Measurements from ENCODE around the gene MINDY4B.

Gene MINDY4B

GRCh38 chr3:150905339-150905738, at the start of gene MINDY4B:
MINDY4B (minus strand) TSS chr3:150905439; CDS start chr3:150905439, 0 bp downstream.
- no peak for DNase-seq

DNA sequence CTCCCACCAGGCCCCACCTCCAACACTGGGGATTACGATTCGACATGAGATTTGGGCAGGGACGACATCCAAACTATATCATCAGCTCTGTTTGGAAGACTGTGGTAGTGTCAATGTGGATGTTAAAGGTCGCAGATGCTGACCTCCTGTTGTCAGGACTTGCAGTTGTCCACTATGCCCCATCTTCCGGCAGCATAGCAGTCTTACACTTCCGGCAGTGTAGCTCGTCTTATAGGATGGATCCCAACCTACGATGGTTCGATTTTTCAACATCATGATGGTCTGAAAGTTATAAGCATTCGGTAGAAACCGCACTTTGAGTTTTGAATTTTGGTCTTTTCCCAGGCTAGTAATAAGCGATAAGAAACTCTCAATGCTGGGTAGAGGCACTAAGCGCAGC, 46.7 kb upstream of the MINDY4B start:
- no peak for DNase-seq

- DNase-seq, result no peak
Measured at GRCh38 chr3:150945226-150946032, 40.2 kb upstream of the MINDY4B start.

- no peak for DNase-seq
Measured at GRCh38 chr3:150942221-150942620, 37.0 kb upstream of the MINDY4B start.

GRCh38 chr3:150936693-150937092, 31.5 kb upstream of the MINDY4B start:
- DNase-seq, result no peak

- DNase-seq, result no peak
Measured at GRCh38 chr3:150933473-150933995, 28.3 kb upstream of the MINDY4B start.

DNA sequence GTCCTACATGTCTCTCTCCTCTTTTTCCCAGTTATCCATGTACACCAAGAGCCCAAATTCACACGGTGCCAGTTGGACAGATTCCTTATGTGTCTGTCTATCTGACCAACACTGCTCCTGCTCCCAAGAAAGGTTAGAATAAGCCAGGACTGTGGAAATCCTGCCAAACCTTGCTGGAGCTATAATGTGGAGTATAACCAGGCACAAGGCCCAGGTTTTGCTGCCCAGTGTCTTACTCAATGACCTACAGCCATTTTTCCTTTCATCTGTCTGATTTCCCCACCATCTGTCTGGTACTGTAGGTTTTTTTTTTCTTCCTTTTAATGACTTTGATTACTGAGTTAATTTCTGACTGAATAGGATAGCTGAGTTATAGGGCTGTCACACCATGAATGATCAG, 26.5 kb upstream of the MINDY4B start:
- no peak for DNase-seq

DNA sequence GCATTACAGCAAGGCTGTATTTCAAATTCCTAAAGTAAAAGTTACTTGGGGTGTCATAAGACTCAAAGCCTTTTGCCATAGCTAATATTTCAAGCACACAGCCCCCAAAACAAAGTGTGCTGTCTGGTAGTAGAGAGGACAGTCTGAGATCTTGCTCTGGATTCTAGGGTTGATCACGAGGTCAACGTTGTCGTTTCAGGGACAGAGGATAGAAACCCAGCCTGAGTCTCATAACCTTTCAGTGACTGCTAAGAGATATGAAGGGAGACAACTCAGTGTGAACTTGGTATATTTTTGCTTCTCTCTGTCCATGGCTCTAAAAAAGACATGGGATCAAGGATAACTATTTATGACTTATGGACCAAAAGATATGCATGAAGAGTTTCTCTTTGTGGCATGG, 25.6 kb upstream of the MINDY4B start:
- no peak for DNase-seq

DNA sequence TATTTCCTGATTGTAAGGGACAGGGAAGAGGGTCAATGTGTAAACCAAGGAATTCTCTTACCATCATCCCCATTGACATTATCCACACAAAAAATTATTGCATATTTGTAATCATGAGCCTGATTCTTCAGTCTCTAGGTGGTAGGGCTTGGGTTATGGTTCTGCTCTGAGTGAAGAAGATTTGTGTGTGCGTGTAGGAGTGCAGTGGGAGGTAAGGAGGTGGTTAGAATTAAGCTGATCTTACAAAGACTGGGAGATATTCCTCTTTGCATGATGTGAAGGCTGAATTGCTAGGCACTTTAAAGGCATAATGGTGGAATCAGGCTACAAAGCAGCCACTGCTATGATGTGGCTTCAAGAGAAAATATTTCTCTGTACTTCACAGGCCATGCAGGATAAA, 23.0 kb upstream of the MINDY4B start:
- DNase-seq, result no peak

DNA sequence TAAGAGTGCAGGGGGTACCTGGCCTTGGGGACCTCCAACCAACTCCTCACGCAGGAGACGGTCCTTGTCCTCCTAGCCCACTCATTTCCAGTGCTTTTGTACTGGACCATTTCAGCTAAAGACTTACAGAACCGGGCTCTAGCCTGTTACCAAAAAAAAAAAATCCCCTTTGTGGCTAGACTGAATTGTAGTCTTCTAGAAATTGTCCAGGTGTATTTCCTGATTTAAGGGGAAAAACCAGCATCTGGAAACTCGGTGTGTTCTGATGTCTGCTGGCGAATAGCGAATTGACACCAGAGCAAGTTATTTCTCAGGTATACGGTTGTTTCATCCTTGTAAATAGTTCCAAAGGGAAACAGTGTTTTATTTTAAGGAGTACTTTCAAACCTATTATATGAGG, 21.1 kb upstream of the MINDY4B start:
- DNase-seq, result no peak

- peak; percentile 7 for DNase-seq
Measured at GRCh38 chr3:150925751-150926201, 20.5 kb upstream of the MINDY4B start.

GRCh38 chr3:150922611-150923010, 17.4 kb upstream of the MINDY4B start:
- DNase-seq, result no peak

- no peak for DNase-seq
Measured at GRCh38 chr3:150921209-150921608, 16.0 kb upstream of the MINDY4B start.

DNA sequence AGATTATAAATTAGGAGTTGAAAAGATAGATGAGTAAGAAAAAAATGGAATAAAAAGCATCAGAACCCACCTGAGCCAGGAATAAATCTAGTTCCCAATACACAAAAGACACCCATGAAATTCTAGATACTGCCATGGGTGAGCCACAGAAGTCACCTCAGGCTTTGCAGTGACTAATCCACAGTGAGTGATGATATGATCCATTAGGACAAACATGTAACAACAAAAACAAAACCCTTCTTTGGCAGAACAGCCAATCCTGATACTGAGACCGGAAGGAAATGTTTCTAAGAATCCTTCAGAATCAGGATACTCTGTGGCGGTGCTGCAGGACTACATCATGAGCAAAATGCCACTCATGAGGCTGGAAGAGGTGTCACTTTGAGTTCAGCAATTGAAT, 15.0 kb upstream of the MINDY4B start:
- no peak for DNase-seq

DNA sequence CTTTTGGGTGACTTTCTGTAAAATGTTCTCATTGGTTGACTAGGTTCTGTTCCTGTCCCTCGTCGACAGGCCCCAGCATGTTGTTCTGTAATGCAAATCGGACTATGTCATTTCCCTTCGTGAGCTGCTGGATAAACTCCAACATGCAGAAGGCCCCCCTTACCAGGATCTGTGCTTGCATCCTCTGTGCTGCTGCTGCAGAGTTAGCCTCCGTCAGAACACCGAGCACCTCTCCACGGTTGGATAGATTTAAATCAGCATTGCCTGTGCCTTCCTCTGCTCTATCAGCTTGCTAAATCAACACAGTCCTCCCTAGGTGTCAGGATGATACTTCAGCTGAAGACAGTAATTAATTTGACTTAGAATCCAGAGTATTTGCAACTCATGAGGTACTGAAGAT, 12.7 kb upstream of the MINDY4B start:
- DNase-seq, result no peak

GRCh38 chr3:150913133-150913922, 8.1 kb upstream of the MINDY4B start:
- DNase-seq, result no peak

DNA sequence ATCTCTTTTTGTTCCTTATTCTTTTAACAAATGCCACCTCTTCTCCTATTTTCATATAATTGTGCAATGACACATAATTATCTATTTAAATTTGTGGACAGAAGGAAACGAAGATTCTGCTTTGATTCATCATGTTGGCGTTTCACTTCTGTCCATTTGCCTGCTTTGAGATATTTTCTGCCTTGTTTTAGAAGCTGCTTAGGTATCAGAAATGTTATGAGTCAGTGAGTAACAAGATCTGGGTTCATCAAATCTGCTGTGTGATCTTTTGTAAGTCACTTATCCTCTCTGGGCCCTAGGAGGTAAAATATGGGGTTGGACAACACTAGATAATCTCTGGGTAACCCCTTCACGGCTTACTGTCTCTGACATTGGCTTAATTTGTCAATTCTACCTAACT, 7.3 kb upstream of the MINDY4B start:
- no peak for DNase-seq

GRCh38 chr3:150911771-150912170, 6.5 kb upstream of the MINDY4B start:
- no peak for DNase-seq

DNA sequence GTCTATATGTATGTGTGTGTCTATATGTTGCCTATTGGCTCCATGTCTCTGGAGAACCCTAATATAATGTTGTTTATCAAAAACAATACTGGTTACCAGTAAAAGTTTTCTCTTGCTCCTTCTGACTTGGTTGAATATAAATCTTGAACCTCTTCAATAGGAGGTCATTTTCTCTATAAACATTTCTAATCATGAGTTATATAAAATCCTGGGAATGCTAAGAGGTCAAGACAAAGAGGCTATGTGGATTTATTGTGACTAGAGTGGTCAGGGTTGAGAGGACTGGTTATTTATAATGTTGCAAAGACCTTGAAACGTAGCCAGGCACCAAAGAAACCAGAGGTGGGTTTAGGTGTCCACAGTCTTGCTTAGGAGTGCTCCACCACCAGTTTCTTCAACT, 1.2 kb upstream of the MINDY4B start:
- DNase-seq, result no peak

DNA sequence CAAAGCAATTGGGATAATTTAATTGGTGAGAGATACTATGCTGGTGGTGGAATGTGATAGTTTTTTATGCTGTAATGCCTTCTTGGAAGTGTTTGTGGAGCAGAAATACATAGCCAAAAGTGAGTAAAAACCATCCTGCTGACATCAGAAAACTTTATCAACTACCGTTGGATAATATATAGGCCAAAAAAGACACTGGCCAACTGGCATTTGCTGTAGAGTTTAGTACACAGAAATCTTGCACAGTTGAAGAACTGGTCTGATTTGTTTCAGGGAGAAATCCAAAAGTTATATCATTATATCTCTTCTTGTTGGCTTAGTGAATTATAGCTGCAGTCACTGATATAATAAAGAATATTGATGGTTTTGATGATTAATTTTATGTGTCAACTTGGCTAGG, 507 bp upstream of the MINDY4B start:
- DNase-seq, result no peak

DNA sequence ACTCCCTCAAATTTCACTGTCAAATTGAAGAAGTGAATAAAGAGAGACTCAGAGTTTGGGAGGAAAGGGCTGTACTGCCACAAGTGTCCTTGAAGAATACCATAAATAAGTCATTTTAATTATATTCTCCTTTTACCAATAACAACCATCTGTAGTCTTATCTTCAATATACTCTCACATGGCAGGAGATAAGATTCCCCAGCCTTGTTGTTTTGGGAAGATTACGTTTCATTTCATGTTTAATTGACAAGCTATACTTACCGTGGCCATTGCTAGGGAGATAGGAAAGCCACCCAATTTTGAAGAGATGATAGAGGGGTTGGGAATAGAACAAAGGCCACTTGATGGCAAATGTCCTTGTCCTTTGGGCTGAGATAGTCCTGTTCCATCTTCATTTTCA, 2.3 kb downstream of the MINDY4B start:
- DNase-seq, result no peak

GRCh38 chr3:150901793-150902192, 3.4 kb downstream of the MINDY4B start:
- no peak for DNase-seq

- DNase-seq, result no peak
Measured at GRCh38 chr3:150899141-150899540, 6.1 kb downstream of the MINDY4B start.

All from NCI-H2029 (cell line).